ENCODE measurements around the gene HS3ST3A1. TPM values are rescaled to one million over a fixed set of nuclear protein-coding genes. Genes with fewer than 3 reads are reported as not detected.

The HS3ST3A1 gene
- total RNA-seq, 1 experiment from 2014 or later, result 47.6 TPM

GRCh38 chr17:13634021-13634420, 32.3 kb upstream of the HS3ST3A1 start:
- no peak for ATAC-seq
- no peak for DNase-seq
- ChIA-PET CTCF (no interaction called here), POLR2A (ENCODE audit: unreplicated experiment) (no interaction called here)
- no peak overlapping the region for H2AFZ ChIP-seq (ENCODE audit: low read length)
- H3F3A ChIP-seq (ENCODE audit: low read length, unreplicated experiment), result no peaks in the 10 kb centered on the region
- no peak overlapping the region for H3K4me2 ChIP-seq (ENCODE audit: low read length)
- no peak overlapping the region for H3K9ac ChIP-seq (ENCODE audit: low read length)
- no peaks in the 10 kb centered on the region for H3K27me3 ChIP-seq (ENCODE audit: low read length)
- H4K20me1 ChIP-seq (ENCODE audit: low read length), result no peaks in the 10 kb centered on the region
- TF ChIP-seq CTCF (conservative IDR thresholded peaks at IDR 0.05; ENCODE audit: low read depth, low read length), result no peak
- no peak for TF ChIP-seq EZH2 (IDR thresholded peaks at IDR 0.05; ENCODE audit: low read length, unreplicated experiment)
- no peak for TF ChIP-seq EZH2phosphoT487 (IDR thresholded peaks at IDR 0.05; ENCODE audit: borderline replicate concordance, low read length)
- H3K27ac ChIP-seq (ENCODE audit: low read length), result no peak overlapping the region
- H3K36me3 ChIP-seq (ENCODE audit: low read depth, low read length), result no peaks in the 10 kb centered on the region
- no peaks in the 10 kb centered on the region for H3K9me2 ChIP-seq (replicated peaks; ENCODE audit: low read length)
- BruUV-seq (replicated peaks), result no TSS peak
- peaks cover 10% of the 10 kb centered on the region; the same call in 1 of the 2 replicates for H3K4me1 ChIP-seq (ENCODE audit: insufficient read depth, low read length)
- H3K79me2 ChIP-seq (ENCODE audit: low read length), result no peaks in the 10 kb centered on the region
- intact Hi-C loops (cut with micrococcal nuclease), result no loop called here
- no peak overlapping the region for H3K4me3 ChIP-seq (ENCODE audit: low read length)
- H3K9me3 ChIP-seq (ENCODE audit: low read length), result no peaks in the 10 kb centered on the region

- CTCF ChIA-PET, result no interaction called here
- H3K4me1 ChIP-seq (ENCODE audit: insufficient read depth, low read length), result peaks cover 17% of the 10 kb centered on the region
- peak; percentile 50 for DNase-seq
These were observed 29.8 kb upstream of the HS3ST3A1 start for GRCh38 chr17:13631529-13631928.

More at GRCh38 chr17:13631529-13631928, 29.8 kb upstream of the HS3ST3A1 start:
- H3K9me2 ChIP-seq (replicated peaks; ENCODE audit: low read length), result no peaks in the 10 kb centered on the region
- H4K20me1 ChIP-seq (ENCODE audit: low read length), result no peaks in the 10 kb centered on the region
- H3K36me3 ChIP-seq (ENCODE audit: low read depth, low read length), result no peaks in the 10 kb centered on the region
- intact Hi-C loops (cut with micrococcal nuclease), result no loop called here
- H3K27ac ChIP-seq (ENCODE audit: low read length), result no peak overlapping the region
- no peaks in the 10 kb centered on the region for H3K27me3 ChIP-seq (ENCODE audit: low read length)
- H2AFZ ChIP-seq (ENCODE audit: low read length), result no peak overlapping the region
- POLR2A ChIA-PET (ENCODE audit: unreplicated experiment), result no interaction called here
- H3K4me3 ChIP-seq (ENCODE audit: low read length), result no peak overlapping the region
- H3K4me2 ChIP-seq (ENCODE audit: low read length), result no peak overlapping the region
- no peak for TF ChIP-seq EZH2 (IDR thresholded peaks at IDR 0.05; ENCODE audit: low read length, unreplicated experiment)
- no peak for TF ChIP-seq EZH2phosphoT487 (IDR thresholded peaks at IDR 0.05; ENCODE audit: borderline replicate concordance, low read length)
- no peak for TF ChIP-seq CTCF (conservative IDR thresholded peaks at IDR 0.05; ENCODE audit: low read depth, low read length)
- BruUV-seq (replicated peaks), result no TSS peak
- H3F3A ChIP-seq (ENCODE audit: low read length, unreplicated experiment), result no peaks in the 10 kb centered on the region
- no peak for ATAC-seq
- no peaks in the 10 kb centered on the region for H3K9me3 ChIP-seq (ENCODE audit: low read length)
- H3K9ac ChIP-seq (ENCODE audit: low read length), result no peak overlapping the region
- no peaks in the 10 kb centered on the region for H3K79me2 ChIP-seq (ENCODE audit: low read length)

Measured in PC-3 (cell line).